Fibroblast of the aortic adventitia (primary cell): ENCODE results near the gene AP2A2. TPM values are rescaled to one million over a fixed set of nuclear protein-coding genes. Genes with fewer than 3 reads are reported as not detected.
"Not testable (repeated sequence)": the region's sequence is repeated elsewhere in the genome, so short reads cannot be mapped to it uniquely, and the experiment has no call there.

ENCODE experiments used
- DNase-seq: peaks from one replicate; pipeline ENCODE4 v3.0.0-alpha.2; 2010; ENCODE audit warnings: low read depth
- H3K4me3 ChIP-seq: 2 replicates; pipeline ENCODE4 v1.5.1; 2011; ENCODE audit warnings: low read depth, mild to moderate bottlenecking, control low read depth, low read length, moderate library complexity
- total RNA-seq: library from RNA; depleted of rRNA; stranded (reverse); fragments of >200 nt; gene quantifications from 2 replicates; pipeline ENCODE4 v1.2.3, GENCODE V29; 2012; ENCODE audit warnings: low replicate concordance
- TF ChIP-seq, protein P1 (sequence below): IDR thresholded peaks from 2 replicates; pipeline ENCODE4 v1.5.1; 2011; ENCODE audit warnings: mild to moderate bottlenecking, low read length, control low read depth, inconsistent platforms; ENCODE audit not compliant: insufficient read depth

Gene AP2A2
- total RNA-seq, 1 donor, result 72.9 TPM

DNA sequence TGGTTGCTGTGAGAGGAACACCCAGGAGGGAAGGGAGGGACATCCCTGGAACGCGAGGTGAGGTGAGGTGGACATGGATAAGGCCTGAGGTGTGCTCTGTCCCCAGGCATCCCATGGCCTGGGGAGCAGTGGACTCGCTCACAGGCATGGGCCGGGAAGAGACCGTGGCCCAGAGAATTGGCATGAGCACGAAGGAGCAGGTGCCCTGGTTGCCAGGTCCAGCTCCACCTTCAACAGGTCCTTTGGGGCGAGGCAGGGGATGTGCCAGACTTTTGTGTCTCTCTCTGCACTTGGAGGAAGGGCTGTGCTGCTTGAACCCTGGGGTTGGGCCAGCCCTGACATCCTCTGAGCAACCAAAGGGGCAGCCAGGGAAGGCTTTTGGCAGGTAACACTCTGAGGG lies 89.4 kb downstream of the AP2A2 start:
- TF ChIP-seq, protein P1, sequence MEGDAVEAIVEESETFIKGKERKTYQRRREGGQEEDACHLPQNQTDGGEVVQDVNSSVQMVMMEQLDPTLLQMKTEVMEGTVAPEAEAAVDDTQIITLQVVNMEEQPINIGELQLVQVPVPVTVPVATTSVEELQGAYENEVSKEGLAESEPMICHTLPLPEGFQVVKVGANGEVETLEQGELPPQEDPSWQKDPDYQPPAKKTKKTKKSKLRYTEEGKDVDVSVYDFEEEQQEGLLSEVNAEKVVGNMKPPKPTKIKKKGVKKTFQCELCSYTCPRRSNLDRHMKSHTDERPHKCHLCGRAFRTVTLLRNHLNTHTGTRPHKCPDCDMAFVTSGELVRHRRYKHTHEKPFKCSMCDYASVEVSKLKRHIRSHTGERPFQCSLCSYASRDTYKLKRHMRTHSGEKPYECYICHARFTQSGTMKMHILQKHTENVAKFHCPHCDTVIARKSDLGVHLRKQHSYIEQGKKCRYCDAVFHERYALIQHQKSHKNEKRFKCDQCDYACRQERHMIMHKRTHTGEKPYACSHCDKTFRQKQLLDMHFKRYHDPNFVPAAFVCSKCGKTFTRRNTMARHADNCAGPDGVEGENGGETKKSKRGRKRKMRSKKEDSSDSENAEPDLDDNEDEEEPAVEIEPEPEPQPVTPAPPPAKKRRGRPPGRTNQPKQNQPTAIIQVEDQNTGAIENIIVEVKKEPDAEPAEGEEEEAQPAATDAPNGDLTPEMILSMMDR, result no peak
- no peak for DNase-seq
- no peak overlapping the region for H3K4me3 ChIP-seq

GRCh38 chr11:1015826-1016545 lies 90.3 kb downstream of the AP2A2 start:
- DNase-seq, result no peak
- TF ChIP-seq, protein P1, result no peak

GRCh38 chr11:1016610-1017126 lies 91.0 kb downstream of the AP2A2 start:
- DNase-seq, H3K4me3 ChIP-seq: not testable (repeated sequence)

More at GRCh38 chr11:1015826-1016545, 90.3 kb downstream of the AP2A2 start:
- no peak overlapping the region for H3K4me3 ChIP-seq

DNA sequence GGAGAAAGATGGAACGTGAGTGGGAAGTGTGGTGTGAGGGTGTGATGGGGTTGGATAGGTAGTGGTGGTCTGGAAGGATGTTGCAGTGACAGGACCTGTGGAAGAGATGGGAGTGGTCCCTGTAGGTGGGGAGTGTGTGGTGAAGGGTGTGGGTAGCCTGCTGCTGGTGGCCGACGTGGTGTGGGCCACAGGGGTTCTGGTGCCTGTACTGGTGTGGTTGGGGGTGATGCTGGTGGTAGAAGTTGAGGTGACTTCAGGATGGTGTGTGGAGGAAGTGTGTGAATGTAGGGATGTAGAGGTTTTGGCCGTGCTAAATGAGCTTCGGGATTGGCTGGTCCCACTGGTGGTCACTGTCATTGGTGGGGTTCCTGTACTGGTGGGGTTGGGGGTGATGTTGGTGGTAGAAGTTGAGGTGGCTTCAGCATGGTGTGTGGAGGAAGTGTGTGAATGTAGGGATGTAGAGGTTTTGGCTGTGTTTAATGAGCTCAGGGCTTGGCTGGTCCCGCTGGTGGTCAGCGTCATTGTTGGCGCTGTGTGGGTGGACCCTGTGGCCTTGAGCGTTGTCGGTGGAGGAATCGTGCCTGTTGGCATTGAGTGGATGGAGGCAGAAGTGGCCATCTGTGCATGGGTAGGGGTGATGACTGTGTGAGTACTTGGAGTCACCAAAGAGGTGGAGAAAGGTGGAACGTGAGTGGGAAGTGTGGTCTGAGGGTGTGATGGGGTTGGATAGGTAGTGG lies 91.8 kb downstream of the AP2A2 start:
- TF ChIP-seq, protein P1, result no peak
- H3K4me3 ChIP-seq, result no peak overlapping the region
- no peak for DNase-seq

GRCh38 chr11:1018091-1018490 lies 92.4 kb downstream of the AP2A2 start:
- TF ChIP-seq, protein P1, result no peak
- no peak for DNase-seq
- no peak overlapping the region for H3K4me3 ChIP-seq

DNA sequence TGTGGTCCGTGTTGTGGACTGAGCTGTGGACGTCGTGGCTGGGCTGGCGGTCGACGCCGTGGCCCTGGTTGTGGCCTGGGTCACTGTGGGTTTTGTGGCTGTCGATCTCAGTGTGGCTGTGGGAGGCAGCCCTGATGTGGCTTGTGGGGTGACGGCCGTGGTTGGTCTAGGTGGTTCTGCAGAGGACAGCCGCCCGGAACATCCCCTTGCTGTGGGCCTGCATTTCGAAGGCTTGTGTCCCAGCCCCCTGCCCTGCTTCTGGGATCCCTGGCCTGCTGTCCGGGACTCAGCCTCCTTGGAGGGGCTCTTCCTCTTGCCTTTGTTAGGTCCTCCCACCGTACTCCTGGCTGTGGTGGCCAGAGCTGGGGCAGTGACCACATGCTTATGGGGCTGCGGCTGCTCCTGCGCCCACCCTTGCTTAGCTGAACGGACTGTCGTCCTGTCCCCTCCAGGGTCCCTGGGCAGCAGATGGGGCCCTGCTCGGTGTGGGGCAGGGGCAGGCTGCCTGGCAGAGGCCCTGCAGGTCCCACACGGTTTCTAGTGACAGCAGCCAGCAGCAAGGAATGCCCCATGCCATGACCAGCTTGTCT lies 93.7 kb downstream of the AP2A2 start:
- no peak for DNase-seq
- TF ChIP-seq, protein P1, result no peak
- no peak overlapping the region for H3K4me3 ChIP-seq
